SH-SY5Y (cell line): ENCODE data around the gene BRD1.

ENCODE experiments used
- GATA2 ChIP-seq: IDR thresholded peaks from 2 replicates; pipeline ENCODE4 v1.6.1; 2011; ENCODE audit warnings: mild to moderate bottlenecking, low read depth, low read length
- GATA3 ChIP-seq: IDR thresholded peaks from 2 replicates; pipeline ENCODE4 v1.6.1; 2011; ENCODE audit warnings: low read depth, mild to moderate bottlenecking, low read length, moderate library complexity

GRCh38 chr22:49775191-49775866 lies 52.3 kb downstream of the BRD1 start:
- no peak for TF ChIP-seq GATA2
- TF ChIP-seq GATA3 = no peak
